Measurements from ENCODE around the gene TRERF1.

DNA sequence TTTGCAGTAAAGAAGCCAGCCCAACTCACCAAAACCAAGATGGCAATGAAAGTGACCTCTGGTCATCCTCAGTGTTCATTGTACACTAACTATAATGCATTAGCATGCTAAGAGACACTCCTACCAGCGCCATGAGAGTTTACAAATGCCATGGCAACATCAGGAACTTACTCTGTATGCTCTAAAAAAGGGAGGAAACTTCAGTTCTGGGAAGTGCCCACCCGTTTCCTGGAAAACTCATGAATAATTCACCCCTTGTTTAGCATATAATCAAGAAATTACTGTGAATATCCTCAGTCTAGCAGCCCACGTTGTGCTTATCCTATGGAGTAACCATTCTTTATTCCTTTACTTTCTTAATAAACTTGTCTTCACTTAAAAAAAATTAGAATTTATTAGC lies 19.4 kb upstream of the TRERF1 start:
- TF ChIP-seq, protein P1, sequence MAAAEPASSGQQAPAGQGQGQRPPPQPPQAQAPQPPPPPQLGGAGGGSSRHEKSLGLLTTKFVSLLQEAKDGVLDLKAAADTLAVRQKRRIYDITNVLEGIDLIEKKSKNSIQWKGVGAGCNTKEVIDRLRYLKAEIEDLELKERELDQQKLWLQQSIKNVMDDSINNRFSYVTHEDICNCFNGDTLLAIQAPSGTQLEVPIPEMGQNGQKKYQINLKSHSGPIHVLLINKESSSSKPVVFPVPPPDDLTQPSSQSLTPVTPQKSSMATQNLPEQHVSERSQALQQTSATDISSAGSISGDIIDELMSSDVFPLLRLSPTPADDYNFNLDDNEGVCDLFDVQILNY (CRISPR knock-in tag; IDR thresholded peaks at IDR 0.05) = no peak
- TF ChIP-seq MYBL2 (CRISPR knock-in tag; IDR thresholded peaks at IDR 0.05) (no peak), JUN (CRISPR knock-in tag; IDR thresholded peaks at IDR 0.05) (no peak), NFATC4 (CRISPR knock-in tag; IDR thresholded peaks at IDR 0.05) (no peak), CREM (CRISPR knock-in tag; IDR thresholded peaks at IDR 0.05) (no peak), TCF7 (CRISPR knock-in tag; IDR thresholded peaks at IDR 0.05; ENCODE audit: low read depth) (no peak), IRF2 (CRISPR knock-in tag; IDR thresholded peaks at IDR 0.05; ENCODE audit: borderline replicate concordance, low read depth) (no peak), TEAD4 (CRISPR knock-in tag; IDR thresholded peaks at IDR 0.05) (no peak), NFYB (CRISPR knock-in tag; conservative IDR thresholded peaks at IDR 0.05; ENCODE audit: low read depth) (no peak)
- TF ChIP-seq, protein P2, sequence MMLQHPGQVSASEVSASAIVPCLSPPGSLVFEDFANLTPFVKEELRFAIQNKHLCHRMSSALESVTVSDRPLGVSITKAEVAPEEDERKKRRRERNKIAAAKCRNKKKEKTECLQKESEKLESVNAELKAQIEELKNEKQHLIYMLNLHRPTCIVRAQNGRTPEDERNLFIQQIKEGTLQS (CRISPR knock-in tag; conservative IDR thresholded peaks at IDR 0.05) = no peak
- TF ChIP-seq, protein P3, sequence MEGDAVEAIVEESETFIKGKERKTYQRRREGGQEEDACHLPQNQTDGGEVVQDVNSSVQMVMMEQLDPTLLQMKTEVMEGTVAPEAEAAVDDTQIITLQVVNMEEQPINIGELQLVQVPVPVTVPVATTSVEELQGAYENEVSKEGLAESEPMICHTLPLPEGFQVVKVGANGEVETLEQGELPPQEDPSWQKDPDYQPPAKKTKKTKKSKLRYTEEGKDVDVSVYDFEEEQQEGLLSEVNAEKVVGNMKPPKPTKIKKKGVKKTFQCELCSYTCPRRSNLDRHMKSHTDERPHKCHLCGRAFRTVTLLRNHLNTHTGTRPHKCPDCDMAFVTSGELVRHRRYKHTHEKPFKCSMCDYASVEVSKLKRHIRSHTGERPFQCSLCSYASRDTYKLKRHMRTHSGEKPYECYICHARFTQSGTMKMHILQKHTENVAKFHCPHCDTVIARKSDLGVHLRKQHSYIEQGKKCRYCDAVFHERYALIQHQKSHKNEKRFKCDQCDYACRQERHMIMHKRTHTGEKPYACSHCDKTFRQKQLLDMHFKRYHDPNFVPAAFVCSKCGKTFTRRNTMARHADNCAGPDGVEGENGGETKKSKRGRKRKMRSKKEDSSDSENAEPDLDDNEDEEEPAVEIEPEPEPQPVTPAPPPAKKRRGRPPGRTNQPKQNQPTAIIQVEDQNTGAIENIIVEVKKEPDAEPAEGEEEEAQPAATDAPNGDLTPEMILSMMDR (IDR thresholded peaks at IDR 0.05) = no peak
- TF ChIP-seq, protein P4, sequence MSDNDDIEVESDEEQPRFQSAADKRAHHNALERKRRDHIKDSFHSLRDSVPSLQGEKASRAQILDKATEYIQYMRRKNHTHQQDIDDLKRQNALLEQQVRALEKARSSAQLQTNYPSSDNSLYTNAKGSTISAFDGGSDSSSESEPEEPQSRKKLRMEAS (CRISPR knock-in tag; IDR thresholded peaks at IDR 0.05) = no peak
- TF ChIP-seq, protein P5, sequence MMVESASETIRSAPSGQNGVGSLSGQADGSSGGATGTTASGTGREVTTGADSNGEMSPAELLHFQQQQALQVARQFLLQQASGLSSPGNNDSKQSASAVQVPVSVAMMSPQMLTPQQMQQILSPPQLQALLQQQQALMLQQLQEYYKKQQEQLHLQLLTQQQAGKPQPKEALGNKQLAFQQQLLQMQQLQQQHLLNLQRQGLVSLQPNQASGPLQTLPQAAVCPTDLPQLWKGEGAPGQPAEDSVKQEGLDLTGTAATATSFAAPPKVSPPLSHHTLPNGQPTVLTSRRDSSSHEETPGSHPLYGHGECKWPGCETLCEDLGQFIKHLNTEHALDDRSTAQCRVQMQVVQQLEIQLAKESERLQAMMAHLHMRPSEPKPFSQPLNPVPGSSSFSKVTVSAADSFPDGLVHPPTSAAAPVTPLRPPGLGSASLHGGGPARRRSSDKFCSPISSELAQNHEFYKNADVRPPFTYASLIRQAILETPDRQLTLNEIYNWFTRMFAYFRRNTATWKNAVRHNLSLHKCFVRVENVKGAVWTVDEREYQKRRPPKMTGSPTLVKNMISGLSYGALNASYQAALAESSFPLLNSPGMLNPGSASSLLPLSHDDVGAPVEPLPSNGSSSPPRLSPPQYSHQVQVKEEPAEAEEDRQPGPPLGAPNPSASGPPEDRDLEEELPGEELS (CRISPR knock-in tag; IDR thresholded peaks at IDR 0.05) = no peak

Measured in WTC11 (cell line).